Heart left ventricle (tissue), 16 donors: ENCODE data around the gene ABCC4. TPM values are rescaled to one million over a fixed set of nuclear protein-coding genes. Genes with fewer than 3 reads are reported as not detected.

ENCODE experiments used
- ATAC-seq, 4 donors: fragments of 200-7000 bp; cut with Tn5 transposase; one replicate each; pipeline ENCODE4 v1.9.1; 2020 to 2022; ENCODE audit warnings: moderate library complexity in 4 of 4, mild to moderate bottlenecking in 3 of 4, moderate number of reproducible peaks in 1 of 4
- DNase-seq, 5 donors: peaks; one replicate each; pipeline ENCODE4 v3.0.0-alpha.2; 2020
- H3K27ac ChIP-seq, 12 donors: fragments of 200-600 bp; sonication (generic) in 4 of 12; one replicate each; pipeline versions ENCODE4 v1.5.0 to v1.8.0; 2016 to 2022; ENCODE audit warnings: mild to moderate bottlenecking in 2 of 12
- H3K27me3 ChIP-seq, 9 donors: fragments of 200-600 bp; sonication (generic) in 2 of 9; one replicate each; pipeline versions ENCODE4 v1.5.1 to v1.8.0; 2016 to 2022; ENCODE audit warnings: mild to moderate bottlenecking in 3 of 9
- H3K36me3 ChIP-seq, 9 donors: fragments of 200-600 bp; sonication (generic) in 2 of 9; one replicate each; pipeline versions ENCODE4 v1.5.0 to v1.8.0; 2018 to 2022; ENCODE audit warnings: mild to moderate bottlenecking in 2 of 9
- H3K4me1 ChIP-seq, 12 donors: fragments of 200-600 bp; sonication (generic) in 4 of 12; one replicate each; pipeline versions ENCODE4 v1.5.0 to v1.8.0; 2016 to 2022; ENCODE audit warnings: mild to moderate bottlenecking in 3 of 12
- H3K4me3 ChIP-seq, 12 donors: fragments of 200-600 bp; sonication (generic) in 4 of 12; one replicate each; pipeline versions ENCODE4 v1.5.0 to v1.8.0; 2017 to 2022; ENCODE audit warnings: mild to moderate bottlenecking in 9 of 12, moderate library complexity in 4 of 12
- H3K9me3 ChIP-seq, 12 donors: fragments of 200-600 bp; sonication (generic) in 4 of 12; one replicate each; pipeline versions ENCODE4 v1.5.0 to v1.8.0; 2016 to 2022; ENCODE audit warnings: mild to moderate bottlenecking in 1 of 12
- CTCF ChIP-seq, 12 donors: fragments of 200-600 bp; sonication (generic) in 4 of 12; IDR thresholded peaks; one replicate each; pipeline versions ENCODE4 v1.5.0 to v1.8.0; 2018 to 2022; ENCODE audit warnings: antibody characterized with exemption in 12 of 12, mild to moderate bottlenecking in 5 of 12
- POLR2A ChIP-seq, 2 donors: fragments of 450-650 bp; IDR thresholded peaks; one replicate each; pipeline ENCODE4 v1.6.1; 2017; ENCODE audit warnings: antibody characterized with exemption in 2 of 2, mild to moderate bottlenecking in 2 of 2, moderate library complexity in 2 of 2
- WGBS, 4 donors: extraction: QIAGEN DNeasy Blood & Tissue Kit in 2 of 4; methylation state at CpG; one replicate each; pipeline versions ENCODE4 v1.1.5 to v1.1.7; 2013 to 2018; 5-methylcytosine and 5-hydroxymethylcytosine counted together
- intact Hi-C, 10 donors: fragments of 100-400 bp; cut with DNase I; formaldehyde crosslinking; loops; one replicate each; pipeline versions ENCODE4 v1.11.1 to v1.14.2; 2022
- polyA plus RNA-seq, 2 donors: library from polyadenylated mRNA; stranded (reverse); fragments of 200-250 nt; gene quantifications; one replicate each; pipeline ENCODE4 v1.2.3, GENCODE V29; 2013
- total RNA-seq, 9 donors: library from RNA; depleted of rRNA in 2 of 9; stranded (reverse); fragments of >200 nt in 2 of 9; fragmentation: NEBNext Ultra II Directional in 3 of 9; extraction: Animal tissue kit (Norgen Biotek cat#: 25700) in 3 of 9; gene quantifications; one replicate each; pipeline versions ENCODE4 v1.1.0 to v1.2.4, GENCODE V29; 2016 to 2023
- donor health status: ischemic (EF 13 %, LVEDD 7.1; RV severe dilation, severe dysfunction).
- donor health status: healthy with polysubstance abuse.
- donor health status: DM: no; HTN: yes; CAD: no.
- donor health status: DM: no; HTN: no; CAD: no.
- donor health status: ischemic (EF 25% LVEDD 6.9; RV normal size, moderate dysfunction).
- donor health status: ischemic (EF 25% LVEDD 5.7; RV mildly dilated, moderate dysfunction).
- donor health status: healthy.
- donor health status: DM: yes; HTN: yes; CAD: no.
- donor health status: ischemic (EF 35%, LVEDD 5.7; RV mildly dilated, moderate dysfunction).
- donor health status: nonischemic (EF 11% LVEDD 7.7; RV severe dilation, severe dysfunction).
- donor health status: DM: yes; HTN: yes; CAD: no.
- donor health status: PGD.
- donor health status: ischemic (EF 29% LVEDD 5.4; RV normal size, mild dysfunction).
- donor health status: nonischemic (EF 23%, LVEDD 6.1; RV moderate dilation, normal function).

The ABCC4 gene
- total and polyA plus RNA-seq, 11 donors, result 0.69 to 9.0 (median 5.3) TPM

GRCh38 chr13:95133498-95133897 is 167.8 kb downstream of the ABCC4 start:
- 91 to 96% (median 92%) methylated on average over 5 of the region's 5 CpGs for WGBS, 4 donors
- no peaks in the 10 kb centered on the region for H3K9me3 ChIP-seq
- ATAC-seq (no peak), DNase-seq (no peak)
- no peaks in the 10 kb centered on the region for H3K27me3 ChIP-seq
- H3K4me3 ChIP-seq, result no peak overlapping the region
- H3K27ac ChIP-seq, result no peak overlapping the region
- TF ChIP-seq CTCF (IDR thresholded peaks at IDR 0.05) (no peak), POLR2A (IDR thresholded peaks at IDR 0.05) (no peak)
- intact Hi-C loops, result no loop called here
- H3K4me1 ChIP-seq, result peaks cover 0 to 7% (median 0%) of the 10 kb centered on the region in 12 donors
- H3K36me3 ChIP-seq, result peaks cover 0 to 4% (median 0%) of the 10 kb centered on the region in 9 donors

- WGBS, 4 donors, result 94 to 98% (median 95%) methylated on average over 3 of the region's 3 CpGs
- H3K36me3 ChIP-seq, result no peaks in the 10 kb centered on the region
Measured at GRCh38 chr13:95129004-95129403, 172.2 kb downstream of the ABCC4 start.

GRCh38 chr13:95128045-95128643 is 173.1 kb downstream of the ABCC4 start:
- 78 to 83% (median 81%) methylated on average over 3 of the region's 3 CpGs for WGBS, 4 donors
- Histone ChIP-seq H3K27me3 (no peaks in the 10 kb centered on the region), H3K4me3 (no peak overlapping the region), H3K9me3 (no peaks in the 10 kb centered on the region), H3K36me3 (no peaks in the 10 kb centered on the region), H3K4me1 (no peaks in the 10 kb centered on the region), H3K27ac (no peak overlapping the region)
- intact Hi-C loops, result no loop called here
- ATAC-seq, result no peak
- TF ChIP-seq CTCF (IDR thresholded peaks at IDR 0.05) (no peak), POLR2A (IDR thresholded peaks at IDR 0.05) (no peak)
- no peak for DNase-seq

More at GRCh38 chr13:95129004-95129403, 172.2 kb downstream of the ABCC4 start:
- no peak for ATAC-seq
- no peak overlapping the region for H3K27ac ChIP-seq
- intact Hi-C loops, result no loop called here
- no peak for DNase-seq
- H3K27me3 ChIP-seq, result no peaks in the 10 kb centered on the region
- no peaks in the 10 kb centered on the region for H3K9me3 ChIP-seq
- no peaks in the 10 kb centered on the region for H3K4me1 ChIP-seq
- no peak overlapping the region for H3K4me3 ChIP-seq
- TF ChIP-seq POLR2A (IDR thresholded peaks at IDR 0.05), result no peak
- no peak for TF ChIP-seq CTCF (IDR thresholded peaks at IDR 0.05)

GRCh38 chr13:95124959-95125358 is 176.3 kb downstream of the ABCC4 start:
- no peak for ATAC-seq
- no peaks in the 10 kb centered on the region for H3K9me3 ChIP-seq
- no peak overlapping the region for H3K27ac ChIP-seq
- no peaks in the 10 kb centered on the region for H3K27me3 ChIP-seq
- TF ChIP-seq CTCF (IDR thresholded peaks at IDR 0.05), result no peak
- no peak for TF ChIP-seq POLR2A (IDR thresholded peaks at IDR 0.05)
- intact Hi-C loops, result no loop called here
- DNase-seq, result no peak
- whole genome bisulfite sequencing, 4 donors, result 70 to 79% (median 78%) methylated on average over 2 of the region's 2 CpGs
- H3K4me3 ChIP-seq, result no peak overlapping the region
- H3K4me1 ChIP-seq, result no peaks in the 10 kb centered on the region
- no peaks in the 10 kb centered on the region for H3K36me3 ChIP-seq
